Fibroblast of pulmonary artery (primary cell): ENCODE data around the gene CAMTA1.

ENCODE experiments used
- DNase-seq: peaks from one replicate; pipeline ENCODE4 v3.0.0-alpha.2; 2010; ENCODE audit warnings: low read depth
- H3K4me3 ChIP-seq: replicated peaks from 2 replicates; pipeline ENCODE4 v1.5.1; 2011; ENCODE audit warnings: low read depth, mild to moderate bottlenecking, control low read depth, low read length, moderate library complexity
- CTCF ChIP-seq: IDR thresholded peaks from 2 replicates; pipeline ENCODE4 v1.5.1; 2011; ENCODE audit warnings: mild to moderate bottlenecking, control low read depth, low read length, inconsistent platforms; ENCODE audit errors: missing control alignments

The CAMTA1 gene

GRCh38 chr1:7771823-7772299, 986.6 kb downstream of the CAMTA1 start:
- peak; percentile 20 for DNase-seq
- peak overlapping the region; percentile 84 for H3K4me3 ChIP-seq
- no peak for TF ChIP-seq CTCF

DNA sequence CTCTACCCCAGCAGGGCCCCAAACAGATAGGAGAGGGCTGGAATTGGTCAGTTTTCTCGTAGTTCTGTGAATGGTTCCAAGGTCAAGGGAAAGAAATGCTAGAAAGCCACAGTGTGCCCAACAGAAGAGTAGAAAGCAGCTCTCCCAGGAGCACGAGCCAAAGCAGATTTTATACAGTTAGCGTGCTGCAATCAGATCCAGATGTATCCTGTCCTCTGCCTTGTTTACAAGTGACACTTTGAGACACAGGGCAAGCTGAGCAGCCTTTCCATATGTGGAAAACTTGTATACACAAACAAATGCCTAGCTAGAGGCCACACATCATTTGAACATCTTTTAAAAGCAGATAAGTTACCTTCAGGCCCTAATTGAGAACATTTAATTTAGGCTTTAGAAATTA, 992.3 kb downstream of the CAMTA1 start:
- H3K4me3 ChIP-seq, result no peak overlapping the region
- no peak for TF ChIP-seq CTCF
- DNase-seq, result no peak

GRCh38 chr1:7778133-7778628, 992.9 kb downstream of the CAMTA1 start:
- no peak for TF ChIP-seq CTCF
- H3K4me3 ChIP-seq, result no peak overlapping the region
- DNase-seq, result no peak

GRCh38 chr1:7780976-7781375, 995.7 kb downstream of the CAMTA1 start:
- no peak overlapping the region for H3K4me3 ChIP-seq
- no peak for DNase-seq
- TF ChIP-seq CTCF, result no peak

DNA sequence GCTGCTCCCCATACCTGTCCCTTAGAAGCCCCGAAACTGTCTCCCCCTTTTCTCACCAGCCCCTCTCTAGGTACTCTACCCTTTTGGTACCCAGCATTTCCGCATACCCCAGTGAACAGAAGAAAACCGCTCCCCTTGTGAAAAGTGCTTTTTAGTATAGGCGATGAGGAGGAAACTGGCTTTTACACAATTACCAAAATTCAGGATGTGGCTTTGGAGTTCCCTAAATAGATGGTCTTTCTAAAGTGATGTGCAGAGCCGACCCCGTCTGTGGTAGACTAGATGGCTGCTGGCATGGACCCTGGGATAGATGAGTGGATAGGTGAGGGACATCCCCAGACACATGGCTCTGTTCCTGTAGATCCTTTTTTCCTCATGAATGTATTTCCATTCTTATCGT, 996.2 kb downstream of the CAMTA1 start:
- no peak overlapping the region for H3K4me3 ChIP-seq
- no peak for TF ChIP-seq CTCF
- no peak for DNase-seq

DNA sequence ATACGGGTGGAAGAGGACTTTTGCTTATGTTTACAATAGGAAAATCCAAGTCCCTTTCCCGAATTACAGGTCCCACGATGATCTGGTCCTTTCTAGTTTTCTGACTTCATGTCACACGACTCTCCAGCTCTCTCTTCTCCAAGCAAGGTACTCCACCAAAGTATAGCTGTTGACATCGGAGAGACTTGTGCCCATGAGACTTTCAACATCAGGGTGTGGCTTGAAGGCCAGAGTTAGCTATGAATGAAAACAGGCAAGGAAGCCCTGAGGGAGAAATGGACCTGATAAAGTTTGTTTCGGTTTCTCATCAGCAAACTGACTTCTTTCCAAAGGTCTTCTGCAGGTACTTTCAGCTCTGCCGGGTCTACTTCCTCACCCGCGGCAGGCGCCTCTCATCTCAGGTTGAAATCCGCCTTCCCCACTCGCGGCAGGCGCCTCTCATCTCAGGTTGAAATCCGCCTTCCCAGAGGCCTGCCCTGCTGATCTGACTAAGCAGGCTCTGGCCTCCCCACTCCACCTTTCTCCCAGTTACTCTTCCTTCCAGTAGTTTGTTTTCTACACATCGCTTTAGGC, 996.8 kb downstream of the CAMTA1 start:
- no peak for TF ChIP-seq CTCF
- no peak for DNase-seq
- H3K4me3 ChIP-seq, result no peak overlapping the region

- no peak for TF ChIP-seq CTCF
- peak overlapping the region; percentile 56 for H3K4me3 ChIP-seq
- peak; percentile 52 for DNase-seq
These were observed 998.0 kb downstream of the CAMTA1 start for GRCh38 chr1:7783178-7783711.
